K562 treated with DMSO at 1 percent for 24 hours (cell line): ENCODE data around the gene INPP4A. TPM values are rescaled to one million over a fixed set of nuclear protein-coding genes. Genes with fewer than 3 reads are reported as not detected.

ENCODE experiments used
- total RNA-seq: library from RNA; unstranded; fragments of 300-600 nt; gene quantifications from 2 replicates; pipeline ENCODE4 v1.2.3, GENCODE V29; 2022; ENCODE audit warnings: low read depth; ENCODE audit not compliant: insufficient read depth

The INPP4A gene
- total RNA-seq, result 16.6 and 21.4 TPM in 2 replicates

GRCh38 chr2:98444436-98445176 lies at the start of gene INPP4A:
TSS of gene INPP4A (plus strand) at chr2:98444858. CDS start at chr2:98520049, 75,191 bp downstream.

DNA sequence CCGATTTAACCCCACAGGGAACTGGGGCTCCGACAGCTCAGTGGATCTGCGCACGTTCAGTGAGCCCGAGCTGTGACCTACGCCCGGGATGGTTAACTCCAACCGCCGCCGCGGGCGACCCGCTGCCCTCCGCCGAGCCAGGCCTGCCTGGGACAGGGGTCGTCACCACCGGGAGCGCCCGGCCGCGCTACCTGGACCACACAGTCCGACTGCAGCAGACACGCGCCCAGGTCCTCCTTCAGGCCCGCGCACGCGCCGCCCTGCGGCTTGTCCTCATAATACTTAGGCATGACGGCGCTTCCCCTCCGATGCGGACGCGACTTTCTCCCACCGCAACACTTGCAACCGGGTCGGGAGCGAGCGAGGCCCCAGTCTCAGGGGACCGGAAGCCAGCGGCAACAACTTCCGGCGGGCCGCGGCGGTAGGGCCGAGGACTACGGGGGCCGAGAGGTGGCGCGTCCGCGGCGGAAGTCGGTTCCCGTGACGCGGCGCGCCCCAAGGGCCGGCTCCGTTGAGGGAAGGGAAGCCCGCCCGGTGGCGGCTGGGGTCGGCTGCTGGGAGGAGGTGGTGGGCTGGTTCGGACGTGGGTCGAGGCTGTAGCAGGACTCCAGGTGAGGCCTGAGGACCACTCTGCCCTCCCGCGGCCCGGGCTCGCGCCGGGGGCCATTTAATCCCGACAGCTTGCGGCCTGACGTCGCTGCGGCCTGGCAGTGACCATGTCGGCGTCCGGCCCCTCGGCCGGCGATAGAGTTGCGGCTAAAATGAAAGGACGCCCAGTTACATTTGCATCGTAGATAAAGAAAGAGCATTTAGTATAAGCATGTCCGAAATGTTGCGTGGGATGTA lies 163.7 kb downstream of the INPP4A start, which contains the start of the genes COA5 and UNC50:
COA5 (minus strand) TSS at position 397 of the 846 bp plus-strand sequence; CDS start at position 290, 107 bp downstream.
UNC50 (plus strand) TSS at position 474 of the 846 bp plus-strand sequence. CDS start 1,171 bp downstream, outside the sequence.

Other genes starting within 250 kb of the INPP4A start
- not detected in 2 replicates for gene CNGA3, start 98.4 kb upstream of the INPP4A start, total RNA-seq
- gene COA5, start 163.7 kb downstream of the INPP4A start, total RNA-seq, result 17.7 and 20.8 TPM in 2 replicates
- 22.8 and 31.3 TPM in 2 replicates for gene UNC50, start 163.7 kb downstream of the INPP4A start, total RNA-seq